ENCODE data around the gene RIMBP2.

The RIMBP2 gene

GRCh38 chr12:130608831-130609230 is 107.3 kb downstream of the RIMBP2 start:
- TF ChIP-seq CTCF (IDR thresholded peaks at IDR 0.05) = no peak

GRCh38 chr12:130608132-130608531 is 108.0 kb downstream of the RIMBP2 start:
- TF ChIP-seq CTCF (IDR thresholded peaks at IDR 0.05) = no peak

GRCh38 chr12:130606231-130606630 is 109.9 kb downstream of the RIMBP2 start:
- no peak for TF ChIP-seq CTCF (IDR thresholded peaks at IDR 0.05)

- TF ChIP-seq CTCF (IDR thresholded peaks at IDR 0.05) = no peak
Measured at GRCh38 chr12:130603396-130603965, 112.6 kb downstream of the RIMBP2 start.

GRCh38 chr12:130602251-130602650 is 113.8 kb downstream of the RIMBP2 start:
- TF ChIP-seq CTCF (IDR thresholded peaks at IDR 0.05) = no peak

- no peak for TF ChIP-seq CTCF (IDR thresholded peaks at IDR 0.05)
Measured at GRCh38 chr12:130601327-130601726, 114.8 kb downstream of the RIMBP2 start.

- no peak for TF ChIP-seq CTCF (IDR thresholded peaks at IDR 0.05)
Measured at GRCh38 chr12:130596241-130596640, 119.9 kb downstream of the RIMBP2 start.

- TF ChIP-seq CTCF (IDR thresholded peaks at IDR 0.05) = no peak
Measured at GRCh38 chr12:130595566-130595965, 120.5 kb downstream of the RIMBP2 start.

All from LNCAP (cell line).